Activated CD4-positive, CD25-positive, alpha-beta regulatory T cell treated with anti-CD3 and anti-CD28 coated beads, Interleukin-2, amount 50 U/mL, for 72 hours (primary cell): Measurements from ENCODE around the gene ACIN1.

Experiments used
- DNase-seq: peaks from one replicate; pipeline ENCODE4 v3.0.0; 2021

The ACIN1 gene

GRCh38 chr14:23104070-23104590 lies 9.2 kb upstream of the ACIN1 start:
- DNase-seq, result no peak

DNA sequence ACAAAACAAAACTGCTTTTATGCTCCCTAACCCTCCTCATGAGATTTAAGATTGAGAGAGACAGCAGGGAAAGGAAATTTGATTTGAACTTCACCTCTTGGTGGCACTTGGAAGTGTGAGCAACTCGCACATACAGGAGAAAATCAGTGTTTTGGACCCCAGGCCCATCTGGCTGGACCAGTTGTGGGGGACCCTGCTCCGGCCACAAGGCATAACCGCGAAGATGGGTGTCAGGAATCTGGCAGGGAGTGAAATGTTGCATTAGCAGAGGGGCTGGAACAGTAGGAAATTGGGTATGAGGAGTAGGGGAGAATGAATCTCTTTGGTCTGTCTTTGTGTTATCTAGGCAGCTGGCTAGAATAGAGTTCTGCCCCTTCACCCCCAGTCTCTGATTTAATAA lies 8.6 kb upstream of the ACIN1 start:
- no peak for DNase-seq

GRCh38 chr14:23102801-23103200 lies 7.9 kb upstream of the ACIN1 start:
- no peak for DNase-seq

DNA sequence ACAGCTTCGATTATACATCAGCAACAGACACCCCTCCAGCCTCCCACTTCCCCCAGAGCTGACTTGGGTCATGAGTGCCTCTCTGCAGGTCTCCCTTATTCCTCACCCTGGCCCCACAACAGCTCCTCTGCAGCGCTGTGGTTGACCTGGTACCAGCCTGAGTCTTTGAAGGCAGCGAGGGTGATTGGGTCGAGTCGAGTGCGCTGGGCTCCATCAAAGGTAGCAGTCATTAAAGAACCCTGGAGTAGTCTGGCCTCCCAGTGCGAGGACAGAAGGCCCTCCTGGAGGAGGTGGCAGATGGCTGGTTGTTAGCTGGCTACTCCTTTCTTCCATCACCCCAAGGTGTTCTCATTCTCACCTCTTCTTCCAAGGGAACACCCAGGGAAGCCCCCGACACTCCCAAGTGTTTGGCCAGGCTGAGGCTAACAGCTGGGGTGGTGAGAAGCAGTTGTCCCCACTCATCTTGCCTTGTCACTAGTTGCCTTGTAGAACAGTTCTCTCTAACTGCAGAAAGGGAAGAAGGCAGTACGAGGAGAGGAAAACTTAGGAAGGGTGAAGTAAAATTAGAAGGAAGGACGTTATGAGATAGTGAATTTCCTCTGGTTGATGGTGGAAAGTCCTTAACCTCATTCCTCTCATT lies 7.2 kb upstream of the ACIN1 start:
- no peak for DNase-seq

DNA sequence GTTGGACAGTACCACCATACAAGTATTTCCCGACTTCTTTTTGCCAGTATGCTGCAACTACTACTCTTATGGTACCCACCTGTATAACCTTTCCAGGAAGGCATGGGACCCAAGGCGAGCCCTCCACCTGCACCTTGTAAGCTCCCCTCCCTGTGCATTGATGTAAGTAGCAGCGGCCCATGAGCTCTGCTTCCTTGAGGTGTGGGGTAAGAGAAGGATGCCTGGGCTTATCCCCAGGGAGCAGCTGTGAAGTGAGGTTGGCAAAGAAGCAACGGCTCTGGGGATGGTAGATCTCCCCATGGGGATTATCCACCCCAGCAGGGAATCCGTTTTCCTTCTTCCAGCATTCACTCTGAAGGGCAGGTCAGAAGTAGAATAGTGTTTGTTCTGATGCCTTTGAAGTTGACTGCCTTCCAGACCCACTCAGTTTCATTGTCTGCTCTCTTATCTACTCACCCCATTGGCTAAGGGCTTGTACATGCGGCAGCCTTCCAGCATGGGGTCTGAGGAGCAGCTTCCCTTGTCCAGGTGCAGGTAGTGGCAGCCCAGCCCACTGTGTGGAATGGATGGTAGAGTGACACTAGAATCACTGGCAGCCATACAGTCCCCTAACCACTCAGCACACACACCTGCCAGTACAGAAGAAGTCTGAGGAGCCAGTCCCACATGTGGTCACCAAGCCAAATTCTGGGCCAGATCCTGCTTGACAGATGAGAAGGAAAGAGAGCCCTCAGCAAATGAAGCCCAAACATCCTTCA lies 6.5 kb upstream of the ACIN1 start:
- DNase-seq, result no peak

- DNase-seq, result no peak
These were observed 4.4 kb upstream of the ACIN1 start for GRCh38 chr14:23099212-23099861.

- DNase-seq, result no peak
These were observed 2.9 kb upstream of the ACIN1 start for GRCh38 chr14:23097786-23098185.

DNA sequence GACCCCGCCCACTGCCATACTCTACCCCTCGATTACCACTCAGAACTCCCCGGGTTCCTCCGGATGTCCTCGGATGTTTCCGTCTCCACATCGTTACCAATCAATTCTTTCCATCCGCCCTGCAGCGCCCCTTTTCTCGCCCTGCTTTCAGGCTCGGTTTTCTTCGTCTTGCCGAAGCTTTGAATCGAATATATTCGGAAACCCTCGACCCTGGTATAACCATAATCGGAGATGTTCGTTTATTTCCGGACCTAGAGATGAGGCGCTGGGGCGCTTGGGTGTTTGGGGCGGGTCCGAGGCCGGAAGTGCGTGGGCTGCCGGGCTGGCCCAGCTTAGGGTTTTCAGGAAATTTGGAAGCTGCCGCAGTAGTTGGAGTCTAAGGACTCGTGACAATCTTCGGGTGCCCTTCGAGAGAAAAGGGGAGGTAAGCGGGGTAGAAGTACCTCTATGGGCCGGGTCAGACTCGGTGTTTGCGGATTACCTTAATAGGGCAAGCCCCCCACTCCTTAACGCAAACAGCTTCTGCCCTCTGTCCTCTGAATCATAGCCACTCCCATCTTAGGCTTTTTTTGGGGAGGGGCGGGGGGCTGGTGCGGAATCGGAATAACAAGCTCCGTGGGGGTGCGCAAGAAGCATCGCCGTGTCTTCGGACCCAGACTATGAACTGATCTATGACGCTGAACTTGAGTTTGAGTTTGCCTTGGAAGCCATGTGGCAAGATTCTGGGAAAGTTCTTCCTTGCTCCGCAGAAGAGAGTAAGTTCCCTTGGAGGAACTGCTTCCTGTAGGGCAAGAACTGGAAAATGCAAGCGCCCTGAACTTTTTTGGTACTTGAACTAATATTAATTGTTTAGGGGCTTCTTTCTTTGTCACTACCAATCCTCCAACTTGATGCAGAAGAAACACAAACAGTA lies 516 bp upstream of the ACIN1 start, which contains the start of gene C14orf119:
Gene C14orf119, plus strand, starts transcription at position 310 of the 913 bp plus-strand sequence. CDS start 2,154 bp downstream, outside the sequence.
- DNase-seq, result no peak

DNA sequence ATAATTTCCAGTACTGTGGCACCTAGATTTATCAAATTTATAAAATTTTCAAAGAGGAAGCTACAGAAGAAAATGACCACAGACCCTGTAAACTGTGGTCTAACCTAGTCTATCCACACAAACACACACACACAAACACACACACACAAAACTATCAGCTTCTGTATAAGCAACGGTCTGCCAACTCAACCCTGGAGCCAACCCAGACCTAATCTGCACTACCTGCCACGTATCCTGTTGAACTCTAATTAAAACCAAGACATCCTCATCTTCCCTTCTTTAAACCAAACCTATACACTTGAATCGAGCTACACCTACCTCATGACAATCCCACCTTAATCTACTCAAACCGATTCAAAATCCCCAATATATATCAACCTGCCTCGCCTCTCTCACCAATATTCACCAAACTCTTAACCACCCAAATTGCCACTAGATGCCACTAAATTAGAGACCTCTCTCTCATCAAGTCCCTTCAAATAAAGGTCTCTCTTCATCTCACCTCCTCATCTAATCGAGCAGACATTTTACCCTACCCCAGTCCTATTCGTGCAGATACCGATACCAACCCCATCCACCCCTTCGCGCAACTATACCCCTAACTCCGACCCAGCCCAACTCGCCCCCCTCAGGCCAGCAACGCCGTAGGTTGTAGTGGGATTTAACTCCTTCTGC lies 808 bp downstream of the ACIN1 start:
- no peak for DNase-seq

- DNase-seq, result no peak
These were observed 1.4 kb downstream of the ACIN1 start for GRCh38 chr14:23093526-23093925.

DNA sequence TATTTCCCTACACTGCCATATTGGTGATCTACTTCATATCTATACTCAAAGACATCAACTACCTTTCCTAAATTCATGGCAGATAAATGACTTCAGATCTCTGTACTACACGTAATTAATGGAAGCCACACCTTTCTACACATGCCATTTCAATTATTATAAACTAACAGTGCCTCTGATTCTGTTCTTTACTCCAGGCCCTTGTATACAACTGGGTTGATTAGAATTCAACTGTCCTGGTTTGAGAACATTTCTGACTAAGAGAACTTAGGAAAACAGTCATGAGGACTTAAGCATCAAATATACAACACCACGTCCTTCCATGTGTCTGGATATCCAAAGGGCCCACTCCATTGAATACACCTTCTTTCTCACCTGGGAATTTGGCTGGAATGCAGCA lies 1.8 kb downstream of the ACIN1 start:
- DNase-seq, result no peak

DNA sequence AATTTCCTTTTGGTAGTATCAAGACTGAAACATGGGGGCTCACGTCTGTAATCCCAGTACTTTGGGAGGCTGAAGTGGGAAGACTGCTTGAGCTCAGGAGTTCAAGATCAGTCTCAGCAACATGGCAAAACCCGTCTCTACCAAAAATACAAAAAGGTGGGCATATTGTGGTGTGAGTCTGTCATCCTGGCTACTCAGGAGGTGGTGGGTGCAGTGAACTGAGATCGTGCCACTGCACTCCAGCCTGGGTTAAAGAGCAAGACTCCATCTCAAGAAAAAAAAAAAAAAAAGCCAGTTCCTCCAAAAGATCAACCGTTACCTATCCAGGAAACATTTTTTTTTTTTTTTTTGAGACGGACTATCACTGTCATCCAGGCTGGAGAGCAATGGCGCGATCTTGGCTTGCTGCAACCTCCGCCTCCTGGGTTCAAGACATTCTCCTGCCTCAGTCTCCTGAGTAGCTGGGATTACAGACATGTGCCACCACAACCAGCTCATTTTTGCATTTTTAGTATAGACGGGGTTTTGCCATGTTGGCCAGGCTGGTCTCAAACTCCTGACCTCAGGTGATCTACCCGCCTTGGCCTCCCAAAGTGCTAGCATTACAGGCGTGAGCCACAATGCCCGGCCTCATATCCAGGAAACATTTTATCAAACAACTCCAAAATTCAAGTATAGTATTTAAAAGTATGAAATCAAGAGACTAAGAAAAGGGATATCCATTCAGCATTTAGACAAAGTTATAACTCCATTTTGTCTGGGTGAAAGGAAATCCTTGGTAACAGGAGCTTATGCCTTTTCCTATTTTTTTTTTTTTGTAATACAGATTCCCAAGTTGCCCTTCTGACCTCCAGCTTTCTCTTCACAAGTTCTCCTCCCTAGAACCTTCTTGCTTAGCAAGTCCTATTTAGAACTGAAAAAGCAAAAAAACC lies 3.4 kb downstream of the ACIN1 start:
- DNase-seq, result no peak

DNA sequence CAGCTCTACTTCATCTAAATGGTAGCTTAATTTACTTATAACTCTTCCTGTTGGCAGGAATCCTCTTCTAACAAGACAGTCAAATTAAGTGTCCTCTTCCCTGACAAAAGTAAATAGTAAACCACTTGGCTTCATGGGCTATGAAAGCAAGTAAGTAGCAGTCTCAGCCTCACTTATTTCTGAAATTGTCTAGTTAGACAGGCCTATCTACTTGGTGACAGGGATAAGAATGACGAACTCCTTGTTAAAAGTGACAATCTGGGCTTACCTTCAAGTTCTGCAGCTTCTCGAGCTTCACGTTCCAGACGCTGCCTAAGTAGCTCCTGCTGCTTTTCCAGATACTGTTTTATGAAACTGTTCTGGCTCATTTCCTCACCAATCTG lies 4.7 kb downstream of the ACIN1 start:
- no peak for DNase-seq

- no peak for DNase-seq
These were observed 5.3 kb downstream of the ACIN1 start for GRCh38 chr14:23089498-23090253.

DNA sequence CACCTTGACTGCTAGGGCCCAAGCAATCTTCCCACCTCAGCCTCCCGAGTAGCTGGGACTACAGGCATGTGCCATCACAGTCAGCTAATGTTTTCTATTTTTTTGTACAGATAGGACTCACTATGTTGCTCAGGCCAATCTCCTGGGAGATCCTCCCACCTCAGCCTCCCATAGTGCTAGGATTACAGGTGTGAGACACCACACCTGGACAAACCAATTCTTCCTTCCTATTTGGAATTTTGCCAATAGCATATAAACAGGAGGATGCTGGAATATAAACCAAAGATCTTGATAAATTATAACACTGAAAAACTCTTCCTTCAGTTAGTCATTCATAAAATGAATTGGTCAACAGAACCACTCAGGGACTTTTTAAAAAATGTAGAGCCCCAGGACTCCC lies 8.4 kb downstream of the ACIN1 start:
- no peak for DNase-seq

DNA sequence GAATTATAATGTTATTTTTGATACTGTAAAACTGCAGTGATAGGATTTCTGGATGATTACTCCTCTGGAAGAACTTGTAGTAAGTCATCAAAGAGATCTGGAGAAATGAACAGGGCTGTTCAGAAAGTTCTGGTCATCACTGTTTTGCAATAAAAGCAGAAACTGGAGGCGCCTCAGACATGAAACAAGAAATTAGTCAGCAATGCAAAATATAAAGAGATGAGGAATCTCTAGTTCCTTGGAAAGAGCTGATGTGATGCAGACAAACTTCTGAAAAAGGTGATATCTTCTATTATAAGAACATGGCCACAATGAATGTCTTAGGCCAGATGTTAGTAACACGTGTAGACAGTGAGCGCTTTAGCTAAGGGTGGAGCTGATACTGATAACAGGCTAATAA lies 9.5 kb downstream of the ACIN1 start:
- no peak for DNase-seq

- DNase-seq, result no peak
These were observed 14.5 kb downstream of the ACIN1 start for GRCh38 chr14:23080474-23080873.

- DNase-seq, result no peak
These were observed 15.2 kb downstream of the ACIN1 start for GRCh38 chr14:23079716-23080115.

DNA sequence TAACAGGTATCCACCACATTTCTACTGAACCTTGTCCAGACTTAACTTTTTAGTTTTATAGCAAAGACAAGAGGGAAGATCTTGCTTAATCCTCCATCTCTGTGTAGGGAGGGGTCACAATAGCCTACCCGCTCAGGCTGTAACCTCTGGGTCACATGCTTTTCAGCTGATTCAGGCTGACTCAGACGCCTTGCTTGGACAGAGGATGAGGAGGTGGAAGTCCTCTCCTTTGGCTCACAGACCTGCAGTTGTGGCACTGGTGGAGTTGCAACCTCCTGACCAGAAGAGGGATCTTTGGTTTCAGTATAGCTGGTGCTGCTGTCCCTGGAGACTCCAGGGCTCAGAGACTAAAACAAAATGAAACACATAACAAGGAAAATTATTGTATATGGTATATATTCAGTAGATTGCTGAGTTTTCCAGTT lies 16.2 kb downstream of the ACIN1 start:
- DNase-seq, result no peak

DNA sequence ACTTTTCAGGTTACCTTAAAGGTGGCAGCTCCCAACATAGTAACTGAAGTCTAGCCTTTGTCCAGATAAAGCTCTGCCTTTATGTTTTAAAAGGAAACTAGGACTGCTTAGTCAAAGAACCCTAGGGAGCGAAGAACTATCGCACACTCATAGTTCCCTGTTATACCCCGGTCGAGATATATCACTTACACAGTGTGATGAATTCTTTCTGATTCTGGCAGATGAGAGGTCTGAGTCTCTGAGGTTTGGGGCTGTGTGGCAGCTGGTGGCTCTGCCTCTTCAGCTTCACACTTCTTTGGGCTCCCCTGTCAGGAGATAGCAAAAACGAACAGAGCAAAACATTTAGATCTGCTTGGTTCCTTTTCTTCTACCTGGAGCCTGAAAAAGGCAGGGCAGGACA lies 17.0 kb downstream of the ACIN1 start:
- DNase-seq, result no peak
